ENCODE data around the gene SIM2.

Gene SIM2

GRCh38 chr21:36792505-36792967, 93.6 kb downstream of the SIM2 start:
- no peak for DNase-seq (ENCODE audit: low read depth in 1 of 2, low spot score in 1 of 2)

GRCh38 chr21:36796070-36796469, 97.2 kb downstream of the SIM2 start:
- DNase-seq (ENCODE audit: low read depth in 1 of 2, low spot score in 1 of 2), result no peak

GRCh38 chr21:36798491-36798890, 99.6 kb downstream of the SIM2 start:
- no peak for DNase-seq (ENCODE audit: low read depth in 1 of 2, low spot score in 1 of 2)
